GM19238 (cell line): Measurements from ENCODE around the gene ROBO1.

Experiments
- DNase-seq: peaks from one replicate; pipeline ENCODE4 v3.0.0; 2011; ENCODE audit warnings: low spot score; ENCODE audit not compliant: insufficient read length

The ROBO1 gene

GRCh38 chr3:79477242-79477641 is 290.6 kb downstream of the ROBO1 start:
- DNase-seq = no peak

DNA sequence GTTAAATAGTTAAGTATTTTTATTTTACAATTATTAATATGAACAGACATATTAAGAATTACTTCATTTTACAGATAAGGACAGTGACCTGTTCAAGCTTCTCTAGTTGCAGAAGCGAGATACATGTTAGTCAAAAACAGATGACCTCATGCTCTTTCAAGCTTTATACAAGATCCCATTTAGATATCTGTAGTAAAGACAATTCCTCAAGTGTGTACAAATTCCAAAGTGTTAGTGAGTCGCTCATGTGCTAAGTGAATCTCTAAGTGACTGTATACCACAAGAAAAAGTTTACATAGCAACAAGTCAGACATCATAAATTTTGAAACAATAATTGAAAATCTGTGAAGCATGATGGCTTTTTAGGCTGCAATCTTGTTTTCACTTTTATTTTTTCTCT is 293.8 kb downstream of the ROBO1 start:
- no peak for DNase-seq

- DNase-seq = no peak
Observed at GRCh38 chr3:79467721-79468120, 300.1 kb downstream of the ROBO1 start.

GRCh38 chr3:79461129-79461792 is 306.5 kb downstream of the ROBO1 start:
- no peak for DNase-seq

GRCh38 chr3:79453600-79453999 is 314.2 kb downstream of the ROBO1 start:
- DNase-seq = no peak

- DNase-seq = no peak
Observed at GRCh38 chr3:79436387-79436786, 331.4 kb downstream of the ROBO1 start.

DNA sequence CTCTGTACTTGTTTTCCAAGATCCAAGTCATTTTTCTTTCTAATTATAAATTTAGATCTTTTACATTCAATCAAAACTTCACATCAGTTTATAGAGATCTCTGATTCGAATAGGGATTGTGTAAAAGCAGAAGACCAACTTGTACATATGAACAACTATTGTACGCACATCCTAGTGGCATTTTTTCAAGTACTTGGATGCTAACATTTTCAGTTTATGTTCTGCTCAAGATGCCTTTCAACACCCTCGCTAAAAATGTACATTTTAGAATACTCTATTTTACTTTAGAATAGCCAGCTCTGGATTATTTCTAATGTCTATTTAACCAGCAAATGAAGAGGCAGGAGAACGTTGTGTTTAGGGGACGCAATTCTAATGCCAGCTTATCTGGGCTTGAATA is 340.7 kb downstream of the ROBO1 start:
- DNase-seq = no peak

GRCh38 chr3:79424811-79425210 is 343.0 kb downstream of the ROBO1 start:
- no peak for DNase-seq

DNA sequence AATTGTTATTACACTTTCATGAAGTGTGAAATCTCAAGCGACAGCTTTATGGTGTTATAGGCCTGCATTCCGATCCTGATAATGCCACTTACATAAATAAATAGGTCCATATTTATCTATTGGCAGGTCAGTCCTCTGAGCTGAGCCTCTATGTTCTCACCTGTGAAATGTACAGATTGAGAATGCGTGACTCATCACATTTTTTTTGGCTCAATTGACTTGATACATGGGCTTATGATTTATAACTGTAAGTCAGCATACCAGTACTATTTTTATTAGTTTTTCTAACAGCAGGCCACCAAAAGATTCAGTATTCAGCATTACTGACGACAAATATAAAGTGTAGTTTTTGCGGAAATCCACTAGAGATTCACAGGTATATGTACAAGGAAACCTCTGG is 344.4 kb downstream of the ROBO1 start:
- no peak for DNase-seq

DNA sequence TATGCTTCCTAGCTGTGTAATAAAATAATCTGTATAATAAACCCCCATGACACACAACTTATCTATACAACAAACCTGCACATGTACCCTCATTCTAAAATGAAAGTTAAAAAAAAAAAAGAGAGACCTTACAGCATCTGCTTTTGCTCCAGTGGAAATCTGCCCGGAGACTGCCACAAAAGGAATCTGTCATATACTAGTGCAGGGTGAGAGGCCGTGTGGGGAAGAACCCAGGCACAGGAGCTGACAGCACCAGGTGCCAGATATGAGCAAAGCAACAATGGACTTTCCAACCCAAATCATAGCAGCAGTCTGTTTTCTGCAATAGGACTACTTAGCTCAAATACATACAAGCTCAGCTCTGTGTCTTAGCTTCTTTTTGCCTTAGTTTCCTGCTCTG is 346.5 kb downstream of the ROBO1 start:
- no peak for DNase-seq

GRCh38 chr3:79418855-79419621 is 348.8 kb downstream of the ROBO1 start:
- DNase-seq = no peak

- no peak for DNase-seq
Observed at GRCh38 chr3:79415356-79415755, 352.4 kb downstream of the ROBO1 start.

DNA sequence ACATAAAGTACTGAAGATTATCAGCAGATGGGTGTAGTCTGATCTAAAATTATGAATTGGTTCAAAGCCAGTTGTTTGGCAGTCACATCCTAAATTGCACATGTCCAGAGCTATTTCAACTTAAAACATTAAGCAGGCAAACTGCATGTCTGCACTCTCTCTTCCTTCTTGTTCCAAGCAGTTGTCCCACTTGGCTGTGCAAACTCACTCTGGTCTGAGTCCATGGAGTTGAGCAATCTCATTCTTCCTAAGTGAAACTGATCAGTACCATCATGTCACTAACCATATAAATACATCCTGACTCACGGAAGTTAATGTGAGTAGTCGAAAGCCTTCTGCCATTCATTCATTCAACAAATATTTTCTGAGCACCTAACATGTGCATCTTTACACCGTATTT is 353.0 kb downstream of the ROBO1 start:
- DNase-seq = no peak

DNA sequence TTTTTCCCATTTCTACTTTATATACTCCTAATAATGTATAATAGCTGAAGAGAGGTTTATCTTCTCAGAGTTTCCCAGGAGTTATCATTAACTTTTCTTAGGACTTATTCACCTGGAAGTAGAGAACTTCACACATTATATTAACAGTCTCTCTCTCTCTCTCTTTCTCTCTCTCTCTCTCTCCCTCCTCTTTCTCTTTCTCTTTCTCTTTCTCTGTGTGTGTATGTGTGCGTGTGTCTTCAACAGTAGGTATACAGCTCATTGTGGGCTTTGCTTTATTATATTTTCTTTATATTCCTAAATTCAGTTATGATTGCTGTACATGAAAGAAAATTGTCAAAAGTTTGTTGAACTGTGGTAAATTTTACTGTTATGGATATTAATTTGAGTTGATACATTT is 353.8 kb downstream of the ROBO1 start:
- no peak for DNase-seq

DNA sequence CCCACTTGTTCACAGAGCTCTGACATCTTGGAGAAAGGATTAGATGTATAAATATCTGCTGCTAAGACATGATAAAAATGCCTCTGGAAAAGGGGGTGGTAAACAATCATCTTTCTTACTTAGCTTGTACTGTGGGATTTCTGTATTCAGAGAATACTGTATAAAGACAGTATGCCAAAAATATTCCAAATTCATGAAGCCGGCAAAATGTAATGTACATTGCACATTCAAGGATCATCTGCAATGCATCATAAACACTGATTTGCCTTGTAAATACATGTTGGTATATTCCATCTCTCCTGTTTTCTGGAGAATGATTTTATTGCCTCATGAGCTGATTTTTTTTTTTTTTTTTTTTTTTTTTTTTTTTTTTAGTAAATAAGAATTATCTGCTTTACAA is 355.3 kb downstream of the ROBO1 start:
- DNase-seq = no peak

DNA sequence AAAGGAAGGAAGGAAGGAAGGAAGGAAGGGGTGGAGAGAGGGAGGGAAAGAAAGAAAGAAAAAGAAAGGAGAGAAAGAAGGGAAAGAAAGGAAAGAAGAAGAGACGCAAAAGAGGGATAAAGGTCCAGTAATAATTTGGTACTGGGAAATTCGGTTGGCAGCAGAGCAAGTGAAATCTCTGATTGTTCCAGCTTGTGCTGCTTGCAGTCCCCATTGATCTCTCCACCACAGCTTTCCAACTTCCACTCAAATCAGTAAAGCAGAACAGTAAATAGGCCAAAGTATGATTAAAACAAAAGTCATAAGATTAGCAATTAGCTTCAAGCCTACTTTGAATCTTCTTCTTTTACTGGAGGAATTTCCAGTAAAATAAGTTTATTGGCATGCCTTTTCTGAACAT is 357.2 kb downstream of the ROBO1 start:
- DNase-seq = no peak

DNA sequence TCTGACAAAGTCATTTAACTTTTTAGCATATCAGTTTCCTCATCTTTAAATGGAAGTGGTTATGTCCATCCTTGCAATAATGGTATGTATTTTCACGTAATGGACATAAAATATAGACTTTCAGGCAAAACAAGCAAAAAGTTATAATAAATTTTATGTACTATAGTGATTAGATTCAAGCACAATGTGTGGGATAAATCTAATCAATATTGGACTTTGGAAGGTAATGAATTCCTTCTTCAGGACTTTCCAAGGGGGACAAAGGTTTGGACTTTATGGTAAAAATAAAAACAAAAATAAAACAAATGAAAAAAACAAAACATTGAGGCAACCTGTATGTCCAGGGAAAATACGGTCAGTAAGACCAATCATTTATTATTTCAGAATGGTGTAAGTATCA is 357.7 kb downstream of the ROBO1 start:
- no peak for DNase-seq

- DNase-seq = no peak
Observed at GRCh38 chr3:79406175-79406574, 361.6 kb downstream of the ROBO1 start.

- no peak for DNase-seq
Observed at GRCh38 chr3:79405183-79405582, 362.6 kb downstream of the ROBO1 start.

DNA sequence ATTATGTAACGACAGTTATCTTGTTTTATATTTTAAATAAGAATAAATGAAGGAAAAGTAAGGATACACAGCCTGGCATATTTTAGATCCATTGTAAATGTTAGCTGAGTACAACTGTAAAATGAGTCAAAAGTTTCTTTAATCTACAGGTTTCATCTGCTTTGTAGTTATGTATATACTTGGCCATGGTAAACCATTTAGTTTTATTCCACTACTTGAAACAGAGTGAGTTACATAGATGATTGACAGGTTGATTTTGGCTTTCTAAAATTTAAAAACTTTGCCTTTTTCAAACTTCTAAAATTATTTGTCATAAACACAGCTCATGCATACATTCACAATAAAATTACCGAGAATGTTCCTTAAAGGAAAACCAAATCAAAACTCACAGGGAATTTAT is 371.2 kb downstream of the ROBO1 start:
- DNase-seq = no peak

DNA sequence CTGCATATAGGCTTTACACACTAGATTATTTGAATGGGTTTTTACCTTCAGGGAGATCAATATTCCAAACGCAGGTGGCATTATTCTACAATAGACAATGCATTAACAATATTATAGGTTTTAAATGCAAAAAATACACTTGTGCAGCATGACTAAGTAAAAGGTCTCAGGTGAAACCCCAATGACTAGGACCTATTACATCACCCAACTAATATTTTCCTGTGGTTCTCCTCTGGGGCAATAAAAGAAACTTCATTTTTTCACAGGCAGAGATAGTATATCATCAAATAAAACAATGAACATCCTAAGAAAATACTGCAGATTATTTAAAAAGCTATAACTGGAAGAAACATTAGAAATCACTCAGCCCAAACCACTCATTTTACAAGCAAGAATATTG is 375.3 kb downstream of the ROBO1 start:
- no peak for DNase-seq

- no peak for DNase-seq
Observed at GRCh38 chr3:79390352-79390751, 377.4 kb downstream of the ROBO1 start.

- DNase-seq = no peak
Observed at GRCh38 chr3:79385211-79385610, 382.6 kb downstream of the ROBO1 start.
